MCF 10A (cell line): ENCODE results near the gene APOC3. TPM values are rescaled to one million over a fixed set of nuclear protein-coding genes. Genes with fewer than 3 reads are reported as not detected.

ENCODE experiments used
- BruUV-seq: library from RNA; stranded (reverse); fragments of 400-500 nt; replicated peaks from 2 replicates; lab custom pipeline; 2021; lab: Mats Ljungman, UMichigan
- CTCF ChIA-PET: fragments of 300-600 bp; sonication (Branson Sonifier 250); formaldehyde crosslinking; extraction: SDS; loops from one replicate; lab custom pipeline; 2021; ENCODE audit warnings: antibody characterized with exemption, inconsistent platforms; lab: Yijun Ruan, JAX
- POLR2A ChIA-PET: fragments of 300-600, 350-650 bp; sonication (Branson Sonifier 250); formaldehyde crosslinking; extraction: SDS; loops from one replicate; lab custom pipeline; 2020; ENCODE audit warnings: antibody characterized with exemption, inconsistent platforms; lab: Yijun Ruan, JAX
- DNase-seq: peaks from one replicate; pipeline ENCODE4 v3.0.0-alpha.2; 2018; ENCODE audit not compliant: unreplicated experiment
- H3K27ac Mint-ChIP-seq: one replicate; pipeline ENCODE4 v1.8.0; 2022; ENCODE audit warnings: mild to moderate bottlenecking, low read depth, mixed read lengths; ENCODE audit not compliant: unreplicated experiment
- H3K27me3 Mint-ChIP-seq: one replicate; pipeline ENCODE4 v1.8.0; 2022; ENCODE audit warnings: mixed read lengths; ENCODE audit not compliant: insufficient read depth, unreplicated experiment
- H3K36me3 Mint-ChIP-seq: one replicate; pipeline ENCODE4 v1.8.0; 2022; ENCODE audit warnings: mild to moderate bottlenecking, moderate library complexity, mixed read lengths; ENCODE audit not compliant: insufficient read depth, unreplicated experiment
- H3K4me1 Mint-ChIP-seq: one replicate; pipeline ENCODE4 v1.8.0; 2022; ENCODE audit warnings: mixed read lengths; ENCODE audit not compliant: insufficient read depth, unreplicated experiment
- H3K4me3 Mint-ChIP-seq: one replicate; pipeline ENCODE4 v1.8.0; 2022; ENCODE audit warnings: mild to moderate bottlenecking, moderate library complexity, mixed read lengths; ENCODE audit not compliant: unreplicated experiment
- H3K9me3 Mint-ChIP-seq: one replicate; pipeline ENCODE4 v1.8.0; 2022; ENCODE audit warnings: mixed read lengths; ENCODE audit not compliant: unreplicated experiment
- intact Hi-C: fragments of 100-400 bp; cut with micrococcal nuclease; formaldehyde crosslinking; loops from 2 replicates; pipeline ENCODE4 v1.14.1; 2022
- total RNA-seq: library from RNA; stranded (reverse); gene quantifications from 2 replicates; pipeline ENCODE4 v1.2.3, GENCODE V29; 2022
- TF ChIP-seq, protein P1 (sequence below): fragments of 200-600 bp; IDR thresholded peaks from one replicate; pipeline ENCODE4 v1.8.0; 2022; ENCODE audit warnings: antibody characterized with exemption, mild to moderate bottlenecking; ENCODE audit not compliant: unreplicated experiment

Gene APOC3
- total RNA-seq, 1 experiment from 2014 or later = not detected

DNA sequence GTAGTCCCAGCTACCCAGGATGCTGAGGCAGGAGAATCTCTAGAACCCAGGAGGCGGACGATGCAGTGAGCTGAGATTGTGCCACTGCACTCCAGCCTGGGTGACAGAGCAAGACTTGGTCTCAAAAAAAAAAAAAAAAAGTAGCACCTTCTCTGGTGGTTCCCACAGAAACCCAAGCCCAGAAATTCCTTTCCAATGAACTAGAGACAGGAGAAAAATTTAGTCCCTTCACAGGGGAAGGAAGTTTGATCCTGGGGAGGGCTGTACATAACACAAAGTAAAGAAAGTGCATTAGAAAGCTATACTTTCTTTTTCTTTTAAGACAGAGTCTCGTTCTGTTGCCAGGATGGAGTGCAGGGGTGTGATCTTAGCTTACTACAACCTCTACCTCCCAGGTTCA lies 33.2 kb downstream of the APOC3 start:
- intact Hi-C loops = no loop called here
- no peak overlapping the region for H3K27ac Mint-ChIP-seq
- BruUV-seq = no TSS peak

DNA sequence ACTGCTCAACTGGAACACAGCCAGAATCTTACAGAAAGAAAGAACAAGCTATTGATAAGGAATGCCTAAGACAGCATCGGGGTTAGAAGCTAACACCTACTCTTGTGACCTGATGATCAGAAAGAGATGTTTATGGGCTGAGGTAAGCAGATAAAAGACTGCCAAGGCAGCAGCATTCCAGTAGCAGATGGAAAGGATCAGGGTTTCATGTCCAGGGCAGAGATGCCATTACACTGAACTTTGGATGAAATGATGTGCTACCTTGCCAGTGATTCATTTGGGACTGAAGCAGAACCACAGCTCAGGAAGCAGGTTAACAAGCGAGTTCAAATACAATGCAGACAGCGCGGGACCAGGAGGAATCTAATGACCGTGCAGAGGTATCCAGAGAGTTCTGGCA lies 34.8 kb downstream of the APOC3 start:
- no peak for DNase-seq
- CTCF ChIA-PET = interaction anchor here (0.6 to 6.1 kb wide), 6 partner anchors 15 to 241 kb away, joined by 3 to 19 read pairs (median 3); no protein-coding TSS in a partner anchor
- peaks cover 55% of the 10 kb centered on the region for H3K36me3 Mint-ChIP-seq
- peaks cover 5% of the 10 kb centered on the region for H3K4me1 Mint-ChIP-seq
- POLR2A ChIA-PET = no interaction called here
- no peak overlapping the region for H3K4me3 Mint-ChIP-seq
- TF ChIP-seq, protein P1, sequence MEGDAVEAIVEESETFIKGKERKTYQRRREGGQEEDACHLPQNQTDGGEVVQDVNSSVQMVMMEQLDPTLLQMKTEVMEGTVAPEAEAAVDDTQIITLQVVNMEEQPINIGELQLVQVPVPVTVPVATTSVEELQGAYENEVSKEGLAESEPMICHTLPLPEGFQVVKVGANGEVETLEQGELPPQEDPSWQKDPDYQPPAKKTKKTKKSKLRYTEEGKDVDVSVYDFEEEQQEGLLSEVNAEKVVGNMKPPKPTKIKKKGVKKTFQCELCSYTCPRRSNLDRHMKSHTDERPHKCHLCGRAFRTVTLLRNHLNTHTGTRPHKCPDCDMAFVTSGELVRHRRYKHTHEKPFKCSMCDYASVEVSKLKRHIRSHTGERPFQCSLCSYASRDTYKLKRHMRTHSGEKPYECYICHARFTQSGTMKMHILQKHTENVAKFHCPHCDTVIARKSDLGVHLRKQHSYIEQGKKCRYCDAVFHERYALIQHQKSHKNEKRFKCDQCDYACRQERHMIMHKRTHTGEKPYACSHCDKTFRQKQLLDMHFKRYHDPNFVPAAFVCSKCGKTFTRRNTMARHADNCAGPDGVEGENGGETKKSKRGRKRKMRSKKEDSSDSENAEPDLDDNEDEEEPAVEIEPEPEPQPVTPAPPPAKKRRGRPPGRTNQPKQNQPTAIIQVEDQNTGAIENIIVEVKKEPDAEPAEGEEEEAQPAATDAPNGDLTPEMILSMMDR = no peak
- H3K27me3 Mint-ChIP-seq = no peaks in the 10 kb centered on the region
- intact Hi-C loops = no loop called here
- BruUV-seq = no TSS peak
- H3K27ac Mint-ChIP-seq = peak overlapping the region; percentile 44
- no peaks in the 10 kb centered on the region for H3K9me3 Mint-ChIP-seq

More for the DNA sequence above, 33.2 kb downstream of the APOC3 start:
- ChIA-PET POLR2A (no interaction called here), CTCF (interaction anchor here (0.9 to 6.1 kb wide), 3 partner anchors 17 to 243 kb away, joined by 3 to 19 read pairs (median 5); no protein-coding TSS in a partner anchor)
- Mint-ChIP-seq H3K4me1 (peaks cover 5% of the 10 kb centered on the region), H3K9me3 (no peaks in the 10 kb centered on the region), H3K27me3 (no peaks in the 10 kb centered on the region), H3K4me3 (no peak overlapping the region), H3K36me3 (peaks cover 65% of the 10 kb centered on the region)
- no peak for DNase-seq
- TF ChIP-seq, protein P1 = no peak

- TF ChIP-seq, protein P1 = no peak
- DNase-seq = no peak
- POLR2A ChIA-PET = no interaction called here
- Mint-ChIP-seq H3K9me3 (no peaks in the 10 kb centered on the region), H3K27ac (no peak overlapping the region), H3K36me3 (peaks cover 48% of the 10 kb centered on the region), H3K4me3 (no peak overlapping the region), H3K27me3 (no peaks in the 10 kb centered on the region), H3K4me1 (peaks cover 9% of the 10 kb centered on the region)
- no TSS peak for BruUV-seq
- CTCF ChIA-PET = interaction anchor here (1.7 to 6.1 kb wide), 2 partner anchors 14 to 240 kb away, joined by 7 to 19 read pairs; no protein-coding TSS in a partner anchor
- intact Hi-C loops = no loop called here
These were observed 36.0 kb downstream of the APOC3 start for GRCh38 chr11:116865696-116866095.

GRCh38 chr11:116866804-116867455 lies 37.2 kb downstream of the APOC3 start:
- BruUV-seq = no TSS peak
- CTCF ChIA-PET = interaction anchor here (0.5 to 6.1 kb wide), 4 partner anchors 13 to 240 kb away, joined by 3 to 19 read pairs (median 6); no protein-coding TSS in a partner anchor
- POLR2A ChIA-PET = no interaction called here
- intact Hi-C loops = no loop called here
- peaks cover 37% of the 10 kb centered on the region for H3K36me3 Mint-ChIP-seq
- no peaks in the 10 kb centered on the region for H3K9me3 Mint-ChIP-seq
- peaks cover 15% of the 10 kb centered on the region for H3K4me1 Mint-ChIP-seq
- H3K27ac Mint-ChIP-seq = no peak overlapping the region
- DNase-seq = no peak
- H3K4me3 Mint-ChIP-seq = no peak overlapping the region
- TF ChIP-seq, protein P1 = no peak
- H3K27me3 Mint-ChIP-seq = no peaks in the 10 kb centered on the region
